ENCODE data around the gene PLCXD3.

DNA sequence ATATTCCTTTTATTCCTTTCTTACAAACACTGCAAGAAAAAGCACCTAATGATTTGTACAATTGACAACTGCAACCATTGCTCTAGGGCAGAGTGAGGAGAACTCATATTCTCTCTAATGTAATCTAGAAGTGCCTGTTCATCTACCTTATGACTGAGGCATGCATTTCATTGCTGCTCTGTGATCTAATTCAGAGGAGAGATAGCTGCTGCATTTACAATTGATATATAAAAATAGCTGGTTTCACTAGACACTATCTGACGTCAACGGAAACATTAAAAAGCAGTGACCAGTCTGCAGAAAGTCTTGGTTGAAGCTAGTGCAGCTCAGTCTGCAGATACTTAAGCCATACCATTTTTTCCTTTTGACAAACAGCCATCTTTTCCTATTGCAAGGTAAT, 224.2 kb downstream of the PLCXD3 start:
- TF ChIP-seq, protein P1, sequence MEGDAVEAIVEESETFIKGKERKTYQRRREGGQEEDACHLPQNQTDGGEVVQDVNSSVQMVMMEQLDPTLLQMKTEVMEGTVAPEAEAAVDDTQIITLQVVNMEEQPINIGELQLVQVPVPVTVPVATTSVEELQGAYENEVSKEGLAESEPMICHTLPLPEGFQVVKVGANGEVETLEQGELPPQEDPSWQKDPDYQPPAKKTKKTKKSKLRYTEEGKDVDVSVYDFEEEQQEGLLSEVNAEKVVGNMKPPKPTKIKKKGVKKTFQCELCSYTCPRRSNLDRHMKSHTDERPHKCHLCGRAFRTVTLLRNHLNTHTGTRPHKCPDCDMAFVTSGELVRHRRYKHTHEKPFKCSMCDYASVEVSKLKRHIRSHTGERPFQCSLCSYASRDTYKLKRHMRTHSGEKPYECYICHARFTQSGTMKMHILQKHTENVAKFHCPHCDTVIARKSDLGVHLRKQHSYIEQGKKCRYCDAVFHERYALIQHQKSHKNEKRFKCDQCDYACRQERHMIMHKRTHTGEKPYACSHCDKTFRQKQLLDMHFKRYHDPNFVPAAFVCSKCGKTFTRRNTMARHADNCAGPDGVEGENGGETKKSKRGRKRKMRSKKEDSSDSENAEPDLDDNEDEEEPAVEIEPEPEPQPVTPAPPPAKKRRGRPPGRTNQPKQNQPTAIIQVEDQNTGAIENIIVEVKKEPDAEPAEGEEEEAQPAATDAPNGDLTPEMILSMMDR (IDR thresholded peaks at IDR 0.05): no peak
- TF ChIP-seq EP300 (IDR thresholded peaks at IDR 0.05) (no peak), POLR2A (IDR thresholded peaks at IDR 0.05) (no peak)
